Measurements from ENCODE around the gene SLC41A3.

- TF ChIP-seq CTCF (conservative IDR thresholded peaks at IDR 0.05; ENCODE audit: low read depth, low read length), result no peak
- TF ChIP-seq RAD21 (IDR thresholded peaks at IDR 0.05; ENCODE audit: low read length), result no peak
- no peak for TF ChIP-seq CEBPB (IDR thresholded peaks at IDR 0.05; ENCODE audit: low read depth, low read length)
- TF ChIP-seq RFX5 (IDR thresholded peaks at IDR 0.05; ENCODE audit: low read depth, low read length), result no peak
- TF ChIP-seq POLR2A (IDR thresholded peaks at IDR 0.05; ENCODE audit: low read depth, low read length), result no peak
- TF ChIP-seq ELK1 (IDR thresholded peaks at IDR 0.05; ENCODE audit: borderline replicate concordance, low read depth, low read length), result no peak
Measured at GRCh38 chr3:126026761-126027160, 57.2 kb downstream of the SLC41A3 start.

All from IMR-90 (cell line).